RWPE2 (cell line): Measurements from ENCODE around the gene VPS54.

ENCODE experiments used
- ATAC-seq: fragments of 200-7000 bp; cut with Tn5 transposase; 3 replicates; pipeline ENCODE4 v1.9.1; 2021; ENCODE audit warnings: low read depth
- DNase-seq: peaks from one replicate; pipeline ENCODE4 v3.0.0-alpha.2; 2020; ENCODE audit warnings: low spot score
- H3K27ac ChIP-seq: fragments of 450-650 bp; 2 replicates; pipeline ENCODE4 v1.5.1; 2017; ENCODE audit warnings: mild to moderate bottlenecking; ENCODE audit not compliant: poor library complexity, severe bottlenecking
- H3K27me3 ChIP-seq: fragments of 250-450 bp; sonication (Bioruptor Pico); 2 replicates; pipeline ENCODE4 v1.5.1; 2021; ENCODE audit warnings: mild to moderate bottlenecking, moderate library complexity; ENCODE audit not compliant: insufficient read depth, poor library complexity, severe bottlenecking
- H3K36me3 ChIP-seq: fragments of 250-450 bp; sonication (Bioruptor Pico); 2 replicates; pipeline ENCODE4 v1.5.1; 2020; ENCODE audit warnings: low read depth, mild to moderate bottlenecking, moderate library complexity
- H3K4me1 ChIP-seq: fragments of 250-450 bp; sonication (Bioruptor Pico); 2 replicates; pipeline ENCODE4 v1.5.1; 2021; ENCODE audit warnings: mild to moderate bottlenecking, moderate library complexity; ENCODE audit not compliant: insufficient read depth, poor library complexity, severe bottlenecking
- H3K4me3 ChIP-seq: fragments of 250-450 bp; sonication (Bioruptor Pico); 2 replicates; pipeline ENCODE4 v1.5.1; 2021; ENCODE audit warnings: mild to moderate bottlenecking, moderate library complexity; ENCODE audit not compliant: severe bottlenecking
- H3K9me3 ChIP-seq: fragments of 250-450 bp; sonication (Bioruptor Pico); 2 replicates; pipeline ENCODE4 v1.5.1; 2021; ENCODE audit warnings: mild to moderate bottlenecking, moderate library complexity; ENCODE audit not compliant: severe bottlenecking
- TF ChIP-seq, protein P1 (sequence below): fragments of 450-650 bp; IDR thresholded peaks from one replicate; pipeline ENCODE4 v1.5.1; 2017; ENCODE audit warnings: mild to moderate bottlenecking, moderate library complexity; ENCODE audit not compliant: poor library complexity, severe bottlenecking

VPS54 gene

GRCh38 chr2:64023485-64024258 is 4.4 kb upstream of the VPS54 start:
- Histone ChIP-seq H3K27ac (no peak overlapping the region), H3K27me3 (no peaks in the 10 kb centered on the region), H3K36me3 (no peaks in the 10 kb centered on the region), H3K4me1 (peaks cover 19% of the 10 kb centered on the region), H3K9me3 (no peaks in the 10 kb centered on the region), H3K4me3 (no peak overlapping the region)
- ATAC-seq (no peak), DNase-seq (no peak)
- TF ChIP-seq, protein P1, sequence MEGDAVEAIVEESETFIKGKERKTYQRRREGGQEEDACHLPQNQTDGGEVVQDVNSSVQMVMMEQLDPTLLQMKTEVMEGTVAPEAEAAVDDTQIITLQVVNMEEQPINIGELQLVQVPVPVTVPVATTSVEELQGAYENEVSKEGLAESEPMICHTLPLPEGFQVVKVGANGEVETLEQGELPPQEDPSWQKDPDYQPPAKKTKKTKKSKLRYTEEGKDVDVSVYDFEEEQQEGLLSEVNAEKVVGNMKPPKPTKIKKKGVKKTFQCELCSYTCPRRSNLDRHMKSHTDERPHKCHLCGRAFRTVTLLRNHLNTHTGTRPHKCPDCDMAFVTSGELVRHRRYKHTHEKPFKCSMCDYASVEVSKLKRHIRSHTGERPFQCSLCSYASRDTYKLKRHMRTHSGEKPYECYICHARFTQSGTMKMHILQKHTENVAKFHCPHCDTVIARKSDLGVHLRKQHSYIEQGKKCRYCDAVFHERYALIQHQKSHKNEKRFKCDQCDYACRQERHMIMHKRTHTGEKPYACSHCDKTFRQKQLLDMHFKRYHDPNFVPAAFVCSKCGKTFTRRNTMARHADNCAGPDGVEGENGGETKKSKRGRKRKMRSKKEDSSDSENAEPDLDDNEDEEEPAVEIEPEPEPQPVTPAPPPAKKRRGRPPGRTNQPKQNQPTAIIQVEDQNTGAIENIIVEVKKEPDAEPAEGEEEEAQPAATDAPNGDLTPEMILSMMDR, result no peak

- DNase-seq (no peak), ATAC-seq (no peak)
- H3K36me3 ChIP-seq, result no peaks in the 10 kb centered on the region
- peaks cover 19% of the 10 kb centered on the region for H3K4me1 ChIP-seq
- no peaks in the 10 kb centered on the region for H3K9me3 ChIP-seq
- H3K4me3 ChIP-seq, result no peak overlapping the region
- no peaks in the 10 kb centered on the region for H3K27me3 ChIP-seq
- peak overlapping the region; percentile 79 for H3K27ac ChIP-seq
- TF ChIP-seq, protein P1, result no peak
Measured at GRCh38 chr2:64021578-64021977, 2.4 kb upstream of the VPS54 start.

DNA sequence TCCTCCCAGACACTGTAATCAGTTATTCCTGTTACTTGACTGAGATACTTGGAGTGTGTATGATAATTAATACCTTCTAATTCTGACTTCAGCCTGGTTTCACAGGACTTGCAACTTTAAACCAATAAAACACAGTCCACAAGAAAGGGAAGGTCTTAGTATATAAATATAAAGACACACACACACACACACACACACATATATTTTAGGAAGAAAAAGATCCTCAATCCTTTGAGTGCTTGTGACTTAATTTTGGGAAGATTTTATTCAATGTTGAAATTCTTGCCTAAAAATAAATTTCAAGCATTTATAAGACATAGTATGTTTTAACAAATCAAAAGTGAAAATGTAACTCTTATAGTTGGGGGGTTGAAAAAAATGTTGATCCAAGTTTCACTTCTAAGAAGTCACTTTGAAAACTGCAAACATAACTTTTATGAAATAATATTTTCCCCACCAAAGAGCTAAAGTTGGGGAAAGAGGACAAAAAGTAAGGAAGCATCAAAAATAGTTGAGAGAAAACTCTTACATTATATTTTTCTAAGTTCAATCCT is 824 bp upstream of the VPS54 start:
- H3K36me3 ChIP-seq, result no peaks in the 10 kb centered on the region
- no peaks in the 10 kb centered on the region for H3K27me3 ChIP-seq
- H3K9me3 ChIP-seq, result no peaks in the 10 kb centered on the region
- peak overlapping the region; percentile 79 for H3K27ac ChIP-seq
- TF ChIP-seq, protein P1, result no peak
- DNase-seq (no peak), ATAC-seq (no peak)
- H3K4me3 ChIP-seq, result peak overlapping the region; percentile 83
- H3K4me1 ChIP-seq, result peaks cover 25% of the 10 kb centered on the region

- Histone ChIP-seq H3K27ac (peak overlapping the region; percentile 79), H3K36me3 (no peaks in the 10 kb centered on the region), H3K9me3 (no peaks in the 10 kb centered on the region), H3K27me3 (no peaks in the 10 kb centered on the region), H3K4me3 (peak overlapping the region; percentile 83), H3K4me1 (peaks cover 25% of the 10 kb centered on the region)
- DNase-seq (peak; percentile 49), ATAC-seq (peak; percentile 50; the same call in 2 of the 3 replicates)
- TF ChIP-seq, protein P1, result no peak
Measured at GRCh38 chr2:64018701-64019082, 536 bp downstream of the VPS54 start.
